CD14-positive monocyte (primary cell): ENCODE data around the gene ARMC12. TPM values are rescaled to one million over a fixed set of nuclear protein-coding genes. Genes with fewer than 3 reads are reported as not detected.

Experiments used
- DNase-seq, 3 donors: peaks; one replicate each; pipeline ENCODE4 v3.0.0-alpha.2; 2011 to 2022
- H2AFZ ChIP-seq: 2 replicates; pipeline ENCODE4 v1.6.0; 2012; ENCODE audit warnings: mild to moderate bottlenecking, low read depth, low read length, inconsistent platforms; ENCODE audit not compliant: insufficient read depth, poor library complexity, severe bottlenecking
- H3K27ac ChIP-seq, 2 donors: 1 replicate in 1 of 2; 2 replicates in 1 of 2; pipeline ENCODE4 v1.5.1; 2012 to 2013; ENCODE audit warnings: low read length in 2 of 2, control low read depth in 1 of 2, inconsistent platforms in 1 of 2, low read depth in 1 of 2, mild to moderate bottlenecking in 1 of 2
- H3K27me3 ChIP-seq, 2 donors: one replicate each; pipeline versions ENCODE4 v1.6.0 to v1.6.1; 2011 to 2013; ENCODE audit warnings: low read length in 2 of 2; ENCODE audit not compliant: control insufficient read depth in 2 of 2, insufficient read depth in 2 of 2
- H3K36me3 ChIP-seq, 2 donors: replicated peaks in 1 of 2; 1 replicate in 1 of 2; 2 replicates in 1 of 2; pipeline versions ENCODE4 v1.5.1 to v1.6.1; 2012 to 2013; ENCODE audit warnings: low read length in 2 of 2, control low read depth in 1 of 2, inconsistent platforms in 1 of 2, mild to moderate bottlenecking in 1 of 2; ENCODE audit not compliant: insufficient read depth in 2 of 2, control insufficient read depth in 1 of 2
- H3K4me1 ChIP-seq, 2 donors: 1 replicate in 1 of 2; 2 replicates in 1 of 2; pipeline versions ENCODE4 v1.5.1 to v1.6.1; 2012 to 2013; ENCODE audit warnings: low read length in 2 of 2, control low read depth in 1 of 2, inconsistent platforms in 1 of 2, mild to moderate bottlenecking in 1 of 2, moderate library complexity in 1 of 2; ENCODE audit not compliant: insufficient read depth in 2 of 2, control insufficient read depth in 1 of 2
- H3K4me2 ChIP-seq: replicated peaks from 2 replicates; pipeline ENCODE3; 2012; ENCODE audit warnings: low read length, moderate library complexity, mild to moderate bottlenecking; ENCODE audit not compliant: poor library complexity, severe bottlenecking; ENCODE audit errors: extremely low read depth
- H3K4me3 ChIP-seq, 3 experiments: fragments of 200-600 bp in 1 of 3; sonication (generic) in 1 of 3; replicated peaks in 1 of 3; 1 replicate in 2 of 3; 2 replicates in 1 of 3; pipeline ENCODE4 v1.5.1; 2011 to 2013; ENCODE audit warnings: low read length in 3 of 3, mild to moderate bottlenecking in 3 of 3, control low read depth in 2 of 3, low read depth in 2 of 3, inconsistent platforms in 1 of 3, moderate library complexity in 1 of 3
- H3K79me2 ChIP-seq: 2 replicates; pipeline ENCODE4 v1.6.0; 2012; ENCODE audit warnings: mild to moderate bottlenecking, control low read depth, inconsistent platforms, low read length, moderate library complexity; ENCODE audit not compliant: insufficient read depth
- H3K9ac ChIP-seq: 2 replicates; pipeline ENCODE4 v1.6.0; 2017; ENCODE audit warnings: low read length, mild to moderate bottlenecking; ENCODE audit not compliant: insufficient read depth, poor library complexity, severe bottlenecking
- H3K9me3 ChIP-seq, 2 donors: replicated peaks in 1 of 2; 1 replicate in 1 of 2; 2 replicates in 1 of 2; pipeline versions ENCODE4 v1.5.1 to v1.6.1; 2012 to 2013; ENCODE audit warnings: low read length in 2 of 2, control low read depth in 1 of 2; ENCODE audit not compliant: control insufficient read depth in 1 of 2, insufficient read depth in 1 of 2
- H4K20me1 ChIP-seq: 2 replicates; pipeline ENCODE4 v1.6.0; 2012; ENCODE audit warnings: mild to moderate bottlenecking, low read length, control low read depth, moderate library complexity; ENCODE audit not compliant: insufficient read depth
- H3K27ac Mint-ChIP-seq, 7 donors: one replicate each; pipeline ENCODE4 v1.8.0; 2020; ENCODE audit warnings: mild to moderate bottlenecking in 7 of 7, mixed read lengths in 7 of 7, moderate library complexity in 6 of 7, inconsistent platforms in 2 of 7
- H3K27me3 Mint-ChIP-seq, 3 donors: one replicate each; pipeline ENCODE4 v1.8.0; 2021 to 2022; ENCODE audit warnings: low read depth in 3 of 3, mild to moderate bottlenecking in 3 of 3, mixed read lengths in 3 of 3, moderate library complexity in 3 of 3, inconsistent platforms in 1 of 3
- H3K36me3 Mint-ChIP-seq, 2 donors: one replicate each; pipeline ENCODE4 v1.8.0; 2020; ENCODE audit warnings: mixed read lengths in 2 of 2, inconsistent platforms in 1 of 2, mild to moderate bottlenecking in 1 of 2
- H3K4me1 Mint-ChIP-seq: one replicate; pipeline ENCODE4 v1.8.0; 2020; ENCODE audit warnings: mild to moderate bottlenecking, mixed read lengths
- H3K4me3 Mint-ChIP-seq, 2 donors: one replicate each; pipeline ENCODE4 v1.8.0; 2020; ENCODE audit warnings: mild to moderate bottlenecking in 2 of 2, mixed read lengths in 2 of 2, moderate library complexity in 1 of 2
- H3K9me3 Mint-ChIP-seq, 7 donors: one replicate each; pipeline ENCODE4 v1.8.0; 2020 to 2022; ENCODE audit warnings: mixed read lengths in 7 of 7, mild to moderate bottlenecking in 6 of 7, moderate library complexity in 6 of 7, inconsistent platforms in 2 of 7
- WGBS: methylation state at CpG from one replicate; pipeline ENCODE4 v1.1.5; 2013; ENCODE audit warnings: missing lambda C conversion rate; ENCODE audit not compliant: insufficient coverage; 5-methylcytosine and 5-hydroxymethylcytosine counted together
- intact Hi-C, 2 donors: fragments of 100-400 bp; cut with micrococcal nuclease; formaldehyde crosslinking; loops; one replicate each; pipeline versions ENCODE4 v1.15.0 to v1.15.1; 2023
- polyA plus RNA-seq, 3 donors: library from polyadenylated mRNA; depleted of rRNA in 1 of 3; unstranded in 2 of 3; stranded (reverse) in 1 of 3; fragments of 300-500 nt in 2 of 3; fragments of >200 nt in 1 of 3; fragmentation: Illumina TruSeq in 2 of 3; gene quantifications; 1 replicate in 2 of 3; 2 replicates in 1 of 3; pipeline ENCODE4 v1.2.3, GENCODE V29; 2012 to 2021
- TF ChIP-seq, protein P1 (sequence below): fragments of 200-600 bp; IDR thresholded peaks from one replicate; pipeline ENCODE4 v1.8.0; 2022; ENCODE audit warnings: antibody characterized with exemption, mild to moderate bottlenecking

The ARMC12 gene
- polyA plus RNA-seq, 3 donors = 2.7 TPM; not detected in 2

DNA sequence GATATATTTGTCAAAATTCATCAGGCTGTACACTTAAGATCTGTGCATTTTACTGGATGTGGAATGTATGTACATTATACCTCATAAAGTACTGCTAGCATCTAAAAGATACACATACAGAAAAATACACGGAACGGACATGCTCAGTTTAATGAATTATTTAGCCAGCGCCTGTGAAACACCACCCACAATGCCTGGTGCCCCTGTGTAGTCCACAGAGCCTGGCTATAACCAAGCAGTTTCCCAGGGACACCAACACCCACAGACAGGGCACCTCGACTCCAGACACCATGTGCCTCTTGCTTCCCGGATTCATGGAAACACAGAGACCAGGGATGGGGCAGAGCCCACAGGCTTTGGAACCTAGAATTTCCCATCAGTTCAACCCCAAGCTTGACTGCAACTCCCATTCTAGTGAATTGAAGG lies 17.4 kb upstream of the ARMC12 start:
- H3K9me3 ChIP-seq = no peaks in the 10 kb centered on the region
- intact Hi-C loops = no loop called here
- TF ChIP-seq, protein P1, sequence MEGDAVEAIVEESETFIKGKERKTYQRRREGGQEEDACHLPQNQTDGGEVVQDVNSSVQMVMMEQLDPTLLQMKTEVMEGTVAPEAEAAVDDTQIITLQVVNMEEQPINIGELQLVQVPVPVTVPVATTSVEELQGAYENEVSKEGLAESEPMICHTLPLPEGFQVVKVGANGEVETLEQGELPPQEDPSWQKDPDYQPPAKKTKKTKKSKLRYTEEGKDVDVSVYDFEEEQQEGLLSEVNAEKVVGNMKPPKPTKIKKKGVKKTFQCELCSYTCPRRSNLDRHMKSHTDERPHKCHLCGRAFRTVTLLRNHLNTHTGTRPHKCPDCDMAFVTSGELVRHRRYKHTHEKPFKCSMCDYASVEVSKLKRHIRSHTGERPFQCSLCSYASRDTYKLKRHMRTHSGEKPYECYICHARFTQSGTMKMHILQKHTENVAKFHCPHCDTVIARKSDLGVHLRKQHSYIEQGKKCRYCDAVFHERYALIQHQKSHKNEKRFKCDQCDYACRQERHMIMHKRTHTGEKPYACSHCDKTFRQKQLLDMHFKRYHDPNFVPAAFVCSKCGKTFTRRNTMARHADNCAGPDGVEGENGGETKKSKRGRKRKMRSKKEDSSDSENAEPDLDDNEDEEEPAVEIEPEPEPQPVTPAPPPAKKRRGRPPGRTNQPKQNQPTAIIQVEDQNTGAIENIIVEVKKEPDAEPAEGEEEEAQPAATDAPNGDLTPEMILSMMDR = no peak
- peak overlapping the region in 1 of 3 experiments; percentile 74 for H3K4me3 ChIP-seq
- H3K27me3 ChIP-seq = no peaks in the 10 kb centered on the region
- H4K20me1 ChIP-seq = no peaks in the 10 kb centered on the region
- H3K9ac ChIP-seq = peak overlapping the region; percentile 53
- no peaks in the 10 kb centered on the region for H3K36me3 ChIP-seq
- H3K4me1 ChIP-seq = peaks cover 62 to 75% of the 10 kb centered on the region in 2 donors
- no peak for DNase-seq
- H3K79me2 ChIP-seq = peaks cover 6% of the 10 kb centered on the region
- H3K27me3 Mint-ChIP-seq = peaks cover 2 to 3% (median 2%) of the 10 kb centered on the region in 3 donors
- 0% methylated on average over 5 of the region's 5 CpGs for WGBS
- H2AFZ ChIP-seq = peak overlapping the region; percentile 77
- H3K4me3 Mint-ChIP-seq = peak overlapping the region; percentile 78 to 90
- H3K36me3 Mint-ChIP-seq = peaks cover 0 to 4% of the 10 kb centered on the region in 2 donors
- peak overlapping the region; percentile 93 to 99 (median 96) for H3K27ac Mint-ChIP-seq
- peak overlapping the region; percentile 76 for H3K4me2 ChIP-seq
- H3K9me3 Mint-ChIP-seq = no peaks in the 10 kb centered on the region
- H3K27ac ChIP-seq = peak overlapping the region; percentile 89 to 91
- H3K4me1 Mint-ChIP-seq = peaks cover 77% of the 10 kb centered on the region

DNA sequence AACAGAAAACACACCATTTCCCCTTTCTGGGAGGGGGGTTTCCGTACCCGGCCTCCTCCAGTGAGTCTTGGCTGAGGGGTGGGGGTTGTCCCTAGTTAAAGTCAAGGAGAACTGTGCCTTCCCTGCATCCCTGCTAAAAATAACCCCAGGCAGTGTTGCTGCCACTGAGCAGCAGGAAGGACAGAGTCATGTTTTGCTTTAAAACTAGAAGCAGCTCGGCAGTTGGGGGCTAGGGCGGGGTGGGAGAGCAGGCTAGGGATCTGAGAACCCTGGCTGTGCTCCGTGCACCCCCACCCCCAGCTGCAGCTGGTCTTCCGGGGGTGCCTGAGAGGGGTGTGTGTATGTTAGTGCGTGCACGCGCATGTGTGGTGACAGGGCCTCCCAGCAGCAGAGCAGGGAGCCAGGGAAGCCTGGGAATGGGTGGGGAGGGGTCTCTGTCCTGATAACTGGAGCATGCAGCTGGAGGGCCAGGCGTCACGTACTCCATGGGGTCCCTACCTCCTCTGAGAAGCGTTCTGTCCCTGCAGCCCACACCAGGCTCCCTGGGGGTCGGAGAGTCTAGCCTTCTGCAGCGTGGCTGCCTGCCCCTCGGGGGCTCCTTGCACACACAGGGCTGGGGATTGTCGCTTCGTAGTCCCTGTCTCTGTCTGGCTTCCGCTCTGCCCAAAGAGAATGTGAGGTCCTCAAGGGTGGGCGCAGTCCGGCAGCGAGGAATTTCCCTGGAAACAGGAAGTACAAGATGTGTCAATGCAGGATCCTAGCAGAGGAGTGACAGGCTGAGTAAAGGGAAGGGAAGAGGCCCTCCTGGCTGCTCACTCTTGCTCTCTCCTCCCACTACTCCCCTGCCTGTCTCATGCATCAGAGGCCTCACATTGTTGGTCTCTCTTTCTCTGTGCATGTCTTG lies 16.8 kb upstream of the ARMC12 start:
- H3K36me3 Mint-ChIP-seq = peaks cover 0 to 4% of the 10 kb centered on the region in 2 donors
- Histone ChIP-seq H3K79me2 (peaks cover 6% of the 10 kb centered on the region), H3K36me3 (no peaks in the 10 kb centered on the region), H3K4me3 (peak overlapping the region; percentile 2 to 74 (median 31)), H3K27ac (peak overlapping the region; percentile 89 to 91), H4K20me1 (no peaks in the 10 kb centered on the region), H3K9me3 (no peaks in the 10 kb centered on the region), H3K27me3 (no peaks in the 10 kb centered on the region), H3K4me2 (peak overlapping the region; percentile 76), H3K4me1 (peaks cover 69 to 81% of the 10 kb centered on the region in 2 donors), H3K9ac (peak overlapping the region; percentile 62), H2AFZ (peak overlapping the region; percentile 41)
- peak; percentile 81 to 95 (median 87) for DNase-seq
- intact Hi-C loops = no loop called here
- H3K4me1 Mint-ChIP-seq = peaks cover 84% of the 10 kb centered on the region
- H3K4me3 Mint-ChIP-seq = peak overlapping the region; percentile 78 to 90
- H3K9me3 Mint-ChIP-seq = no peaks in the 10 kb centered on the region
- peaks cover 2 to 3% (median 2%) of the 10 kb centered on the region in 3 donors for H3K27me3 Mint-ChIP-seq
- TF ChIP-seq, protein P1 = no peak
- WGBS = 5% methylated on average over 12 of the region's 21 CpGs
- peak overlapping the region; percentile 93 to 99 (median 96) for H3K27ac Mint-ChIP-seq
